GM12892 (cell line): Measurements from ENCODE around the gene CCDC92.

Experiments
- POLR2A ChIP-seq: IDR thresholded peaks from 2 replicates; pipeline ENCODE4 v1.6.1; 2011; ENCODE audit warnings: low read depth, low read length, control low read depth
- POLR2AphosphoS5 ChIP-seq: IDR thresholded peaks from 2 replicates; pipeline ENCODE4 v1.6.1; 2011; ENCODE audit warnings: low read depth, low read length, control low read depth

DNA sequence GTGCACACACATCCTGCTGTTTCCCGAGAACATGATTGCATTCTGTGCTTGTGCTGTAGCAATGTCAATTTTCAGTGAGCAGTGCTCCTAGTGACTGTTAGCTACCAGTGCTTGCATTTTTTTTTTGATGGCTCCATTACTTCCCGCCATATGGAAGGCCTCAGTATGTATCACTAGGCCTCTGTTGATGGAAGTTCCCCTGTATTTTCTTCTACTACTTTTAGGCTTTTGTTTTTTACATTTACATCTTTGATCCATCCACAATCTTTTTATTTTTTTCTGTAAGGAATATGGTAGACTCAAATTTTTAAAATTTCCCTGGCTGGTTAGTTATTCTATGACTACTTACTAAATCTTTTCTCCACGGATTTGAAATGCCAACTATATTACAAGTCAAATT is 49.5 kb upstream of the CCDC92 start:
- no peak for TF ChIP-seq POLR2AphosphoS5
- TF ChIP-seq POLR2A: no peak
